ENCODE data around the gene SNRNP200.

SNRNP200 gene

GRCh38 chr2:96305091-96305978 is at the start of gene SNRNP200:
TSS of gene SNRNP200 (minus strand) at chr2:96305546. CDS start at chr2:96305437, 109 bp downstream.
- DNase-seq (ENCODE audit: low read depth, low spot score) = peak; percentile 42

GRCh38 chr2:96354492-96354891 is 49.1 kb upstream of the SNRNP200 start:
- no peak for DNase-seq (ENCODE audit: low read depth, low spot score)

- DNase-seq (ENCODE audit: low read depth, low spot score) = no peak
These were observed 48.3 kb upstream of the SNRNP200 start for GRCh38 chr2:96353606-96354101.

- DNase-seq (ENCODE audit: low read depth, low spot score) = no peak
These were observed 47.8 kb upstream of the SNRNP200 start for GRCh38 chr2:96353032-96353561.

- no peak for DNase-seq (ENCODE audit: low read depth, low spot score)
These were observed 42.0 kb upstream of the SNRNP200 start for GRCh38 chr2:96347395-96347794.

GRCh38 chr2:96345868-96346462 is 40.6 kb upstream of the SNRNP200 start:
- no peak for DNase-seq (ENCODE audit: low read depth, low spot score)

GRCh38 chr2:96345438-96345837 is 40.1 kb upstream of the SNRNP200 start:
- DNase-seq (ENCODE audit: low read depth, low spot score) = no peak

- no peak for DNase-seq (ENCODE audit: low read depth, low spot score)
These were observed 38.7 kb upstream of the SNRNP200 start for GRCh38 chr2:96344011-96344410.

GRCh38 chr2:96342085-96342484 is 36.7 kb upstream of the SNRNP200 start:
- no peak for DNase-seq (ENCODE audit: low read depth, low spot score)

GRCh38 chr2:96341641-96342040 is 36.3 kb upstream of the SNRNP200 start:
- DNase-seq (ENCODE audit: low read depth, low spot score) = no peak

GRCh38 chr2:96340493-96341414 is 35.4 kb upstream of the SNRNP200 start:
- DNase-seq (ENCODE audit: low read depth, low spot score) = no peak

- no peak for DNase-seq (ENCODE audit: low read depth, low spot score)
These were observed 31.5 kb upstream of the SNRNP200 start for GRCh38 chr2:96336873-96337272.

GRCh38 chr2:96336104-96336775 is 30.9 kb upstream of the SNRNP200 start:
- no peak for DNase-seq (ENCODE audit: low read depth, low spot score)

- DNase-seq (ENCODE audit: low read depth, low spot score) = no peak
These were observed 28.4 kb upstream of the SNRNP200 start for GRCh38 chr2:96333708-96334107.

GRCh38 chr2:96330407-96330806 is 25.1 kb upstream of the SNRNP200 start:
- no peak for DNase-seq (ENCODE audit: low read depth, low spot score)

GRCh38 chr2:96329874-96330273 is 24.5 kb upstream of the SNRNP200 start:
- DNase-seq (ENCODE audit: low read depth, low spot score) = no peak

- no peak for DNase-seq (ENCODE audit: low read depth, low spot score)
These were observed 24.1 kb upstream of the SNRNP200 start for GRCh38 chr2:96329456-96329855.

- no peak for DNase-seq (ENCODE audit: low read depth, low spot score)
These were observed 21.9 kb upstream of the SNRNP200 start for GRCh38 chr2:96326990-96327820.

- no peak for DNase-seq (ENCODE audit: low read depth, low spot score)
These were observed 21.2 kb upstream of the SNRNP200 start for GRCh38 chr2:96326564-96326963.

- DNase-seq (ENCODE audit: low read depth, low spot score) = no peak
These were observed 20.5 kb upstream of the SNRNP200 start for GRCh38 chr2:96325884-96326255.
